DMS53 treated with DMSO at 0.1 percent for 48 hours (cell line): ENCODE results near the gene ZNF385D.
"Not testable (repeated sequence)": the region's sequence is repeated elsewhere in the genome, so short reads cannot be mapped to it uniquely, and the experiment has no call there.

Experiments
- DNase-seq: peaks from one replicate; lab custom pipeline; 2025; ENCODE audit not compliant: unreplicated experiment; lab: John Stamatoyannopoulos, UW

The ZNF385D gene

GRCh38 chr3:21390856-21391255, 360.2 kb downstream of the ZNF385D start:
- no peak for DNase-seq

DNA sequence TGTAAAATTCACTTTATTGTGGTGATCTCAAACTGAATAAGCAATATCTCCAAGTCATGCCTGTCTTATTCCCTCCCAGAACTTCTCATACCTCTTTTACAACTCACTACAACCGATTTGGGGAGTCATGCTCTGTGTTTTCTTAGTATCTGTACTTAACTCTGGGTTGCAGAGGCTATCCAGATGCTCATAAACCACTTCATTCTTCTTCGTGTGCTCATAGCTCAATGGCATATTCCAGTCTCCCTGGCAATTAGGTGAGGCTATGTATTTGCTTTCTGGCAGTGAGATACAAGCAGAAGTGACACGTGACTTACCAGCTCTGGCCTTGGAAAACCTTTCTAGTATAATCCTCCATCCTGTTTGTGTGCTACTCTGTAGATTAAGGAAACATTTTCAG, 360.9 kb downstream of the ZNF385D start:
- peak; percentile 35 for DNase-seq

GRCh38 chr3:21387142-21387826, 363.7 kb downstream of the ZNF385D start:
- not testable (repeated sequence) for DNase-seq

DNA sequence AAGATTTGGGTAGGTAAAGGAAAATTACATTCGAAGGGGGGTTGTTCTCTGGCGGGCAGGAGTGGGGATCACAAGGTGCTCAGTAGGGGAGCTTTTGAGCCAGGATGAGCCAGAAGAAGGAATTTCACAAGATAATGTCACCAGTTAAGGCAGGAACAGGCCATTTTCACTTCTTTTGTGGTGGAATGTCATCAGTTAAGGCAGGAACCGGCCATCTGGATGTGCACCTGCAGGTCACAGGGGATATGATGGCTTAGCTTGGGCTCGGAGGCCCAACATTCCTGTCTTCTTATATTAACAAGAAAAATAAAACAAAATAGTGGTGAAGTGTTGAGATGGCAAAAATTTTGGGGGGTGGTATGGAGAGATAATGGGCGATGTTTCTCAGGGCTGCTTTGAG, 373.0 kb downstream of the ZNF385D start:
- DNase-seq, result not testable (repeated sequence)

DNA sequence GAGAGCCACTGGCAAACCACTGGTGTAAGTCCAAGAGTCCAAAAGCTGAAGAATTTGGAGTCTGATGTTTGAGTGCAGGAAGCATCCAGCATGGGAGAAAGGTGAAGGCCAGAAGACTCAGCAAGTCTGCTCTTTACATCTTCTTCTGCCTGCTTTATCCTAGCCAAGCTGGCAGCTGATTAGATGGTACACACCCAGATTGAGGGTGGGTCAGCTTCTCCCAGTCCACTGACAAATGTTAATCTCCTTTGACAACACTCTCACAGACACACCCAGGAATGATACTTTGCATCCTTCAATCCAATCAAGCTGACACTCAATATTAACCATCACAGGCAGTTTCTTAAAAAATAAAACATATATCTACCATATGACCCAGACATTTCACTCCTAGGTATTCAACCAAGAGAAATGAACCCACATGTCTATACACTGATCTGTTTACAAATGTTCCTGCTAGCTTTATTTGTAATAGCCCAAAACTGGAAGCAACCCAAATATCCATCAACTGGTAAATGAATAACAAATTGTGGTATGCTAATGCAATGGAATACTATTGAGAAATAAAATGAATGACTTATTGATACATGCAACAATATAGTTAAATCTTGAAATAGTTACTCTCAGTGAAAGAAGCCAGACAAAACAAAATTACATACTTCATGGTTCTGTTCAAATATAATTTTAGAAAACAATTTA, 373.8 kb downstream of the ZNF385D start:
- no peak for DNase-seq

GRCh38 chr3:21372316-21372715, 378.7 kb downstream of the ZNF385D start:
- DNase-seq, result no peak
